ENCODE measurements around the gene PSME3. TPM values are rescaled to one million over a fixed set of nuclear protein-coding genes. Genes with fewer than 3 reads are reported as not detected.
A peak's percentile ranks its signal among the peaks of the same experiment; 100 is the strongest.

PSME3 gene
- total and polyA plus RNA-seq, 2 of the 13 experiments (the other 11 are each of a cell fraction or from before 2014, with no cell fraction given) = 66.3 to 135 TPM

- TF ChIP-seq CENPT (CRISPR knock-in tag; IDR thresholded peaks at IDR 0.05; ENCODE audit: low read depth) = 0 out of 2 replicates have a peak, but pooled peaks have one; percentile 37
- TF ChIP-seq NR2F6 (IDR thresholded peaks at IDR 0.05) = no peak; the same call in 1 of the 2 replicates
- peak; percentile 69 for TF ChIP-seq NR2F6 (CRISPR knock-in tag; IDR thresholded peaks at IDR 0.05)
- TF ChIP-seq FOSL2 (CRISPR knock-in tag; IDR thresholded peaks at IDR 0.05) = peak; percentile 58
- peak; percentile 94 for TF ChIP-seq ZBTB4 (CRISPR knock-in tag; IDR thresholded peaks at IDR 0.05; ENCODE audit: borderline replicate concordance)
- TF ChIP-seq KDM1A (CRISPR knock-in tag; IDR thresholded peaks at IDR 0.05) = peak; percentile 46
- TF ChIP-seq RFXANK (CRISPR knock-in tag; IDR thresholded peaks at IDR 0.05) = peak; percentile 87; the same call in 1 of the 2 replicates
- TF ChIP-seq ZNF34 (CRISPR knock-in tag; IDR thresholded peaks at IDR 0.05; ENCODE audit: borderline replicate concordance) = peak; percentile 47
- TF ChIP-seq ZNF264 (CRISPR knock-in tag; IDR thresholded peaks at IDR 0.05) = peak; percentile 75; the same call in 1 of the 2 replicates
- TF ChIP-seq ZNF687 (CRISPR knock-in tag; IDR thresholded peaks at IDR 0.05) = peak; percentile 99
- peak; percentile 90 for TF ChIP-seq CREM (IDR thresholded peaks at IDR 0.05)
- no peak for TF ChIP-seq CREM (CRISPR knock-in tag; IDR thresholded peaks at IDR 0.05)
- TF ChIP-seq ZBTB39 (CRISPR knock-in tag; IDR thresholded peaks at IDR 0.05) = peak; percentile 85; the same call in 1 of the 2 replicates
- peak; percentile 66; the same call in 1 of the 2 replicates for TF ChIP-seq DMTF1 (CRISPR knock-in tag; IDR thresholded peaks at IDR 0.05)
- TF ChIP-seq ZNF207 (IDR thresholded peaks at IDR 0.05; ENCODE audit: borderline replicate concordance) = no peak
- peak; percentile 28; the same call in 1 of the 2 replicates for TF ChIP-seq HNF4G (IDR thresholded peaks at IDR 0.05; ENCODE audit: borderline replicate concordance, low read depth, low read length)
- peak; percentile 80 for TF ChIP-seq HNF4G (CRISPR knock-in tag; IDR thresholded peaks at IDR 0.05; ENCODE audit: borderline replicate concordance, low read depth)
Observed at GRCh38 chr17:42798383-42799380, 34.5 kb upstream of the PSME3 start, which contains the start of the genes CNTD1 and COA3 (continued).

Data from HepG2 (cell line).